ENCODE measurements around the gene ZBTB16.

The ZBTB16 gene

DNA sequence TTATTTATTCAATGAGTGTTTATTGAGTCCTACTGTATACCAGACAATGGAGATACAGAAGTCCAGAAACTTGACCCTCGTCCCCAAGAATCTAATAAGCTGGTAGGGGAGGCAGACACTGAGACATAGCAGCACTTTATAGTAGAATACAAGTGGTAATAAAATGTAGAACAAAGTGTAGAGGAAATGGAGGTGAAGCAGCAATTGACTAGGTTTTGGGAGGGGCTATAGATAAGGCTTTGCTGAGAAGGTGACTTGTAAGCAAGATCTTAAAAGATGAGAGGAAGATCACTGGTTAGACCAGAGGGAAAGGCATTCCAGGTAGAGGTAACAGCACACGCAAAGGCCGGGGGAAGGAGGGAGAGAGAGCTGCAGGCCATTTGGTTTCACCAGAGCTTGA, 57.3 kb downstream of the ZBTB16 start:
- no peak overlapping the region for H3K23ac ChIP-seq (ENCODE audit: low read length)

DNA sequence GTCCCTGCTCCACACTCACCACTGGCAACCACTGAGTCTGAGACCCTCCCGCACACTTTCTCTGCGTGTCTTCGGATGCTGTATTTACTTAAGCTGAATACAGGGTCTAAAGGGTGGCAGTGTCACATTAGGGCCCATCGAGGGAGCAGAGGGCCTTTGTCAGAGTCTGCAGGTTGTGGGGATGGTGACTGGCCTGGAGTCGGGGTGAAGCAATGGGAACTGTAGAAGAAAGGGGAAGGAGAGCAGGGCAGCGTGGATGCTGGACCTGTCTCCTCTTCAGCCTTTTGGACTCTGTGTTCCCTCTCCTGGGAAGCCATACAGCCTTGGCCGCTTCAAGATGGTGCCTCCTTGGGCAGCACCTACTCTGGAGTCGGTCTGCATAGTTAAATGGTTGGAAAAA, 61.1 kb downstream of the ZBTB16 start:
- H3K79me1 ChIP-seq (ENCODE audit: low read length): no peaks in the 10 kb centered on the region
- H3K23ac ChIP-seq (ENCODE audit: low read length): no peak overlapping the region
- H3K4me2 ChIP-seq (ENCODE audit: low read length): no peak overlapping the region
- no peaks in the 10 kb centered on the region for H3K36me3 ChIP-seq (ENCODE audit: control insufficient read depth, insufficient read depth, low read length)
- no peak overlapping the region for H4K5ac ChIP-seq (ENCODE audit: low read length)
- H2BK15ac ChIP-seq (replicated peaks; ENCODE audit: low read depth): no peak overlapping the region
- H3K79me2 ChIP-seq (ENCODE audit: control insufficient read depth, insufficient read depth, low read length): no peaks in the 10 kb centered on the region
- H2AK5ac ChIP-seq (ENCODE audit: low read length): no peak overlapping the region
- peaks cover under 1% of the 10 kb centered on the region for H3K4me1 ChIP-seq (ENCODE audit: control insufficient read depth, low read depth, low read length)
- H2BK5ac ChIP-seq (ENCODE audit: low read length): no peak overlapping the region
- H3K9ac ChIP-seq (ENCODE audit: low read length): no peak overlapping the region
- H3K4ac ChIP-seq (ENCODE audit: low read depth, low read length): no peak overlapping the region
- H3K56ac ChIP-seq (ENCODE audit: low read length): no peak overlapping the region
- no peak overlapping the region for H4K8ac ChIP-seq (ENCODE audit: low read depth, low read length)
- no peak for DNase-seq
- no peak overlapping the region for H3K4me3 ChIP-seq (ENCODE audit: low read length)
- no peak overlapping the region for H2BK120ac ChIP-seq (ENCODE audit: low read depth, low read length)
- no CpG with 5 or more reads among the region's 8 CpGs for WGBS (ENCODE audit: extremely low coverage, insufficient coverage, low lambda C conversion rate)
- H3K27ac ChIP-seq (ENCODE audit: low read depth, low read length): no peak overlapping the region
- no peaks in the 10 kb centered on the region for H3K27me3 ChIP-seq (ENCODE audit: insufficient read depth, low read length, poor library complexity)
- no peak overlapping the region for H3K18ac ChIP-seq (ENCODE audit: low read length)

More for the DNA sequence above, 57.3 kb downstream of the ZBTB16 start:
- Histone ChIP-seq H4K8ac (ENCODE audit: low read depth, low read length) (no peak overlapping the region), H3K4ac (ENCODE audit: low read depth, low read length) (no peak overlapping the region), H2BK15ac (replicated peaks; ENCODE audit: low read depth) (no peak overlapping the region), H3K4me2 (ENCODE audit: low read length) (no peak overlapping the region), H3K56ac (ENCODE audit: low read length) (no peak overlapping the region), H3K9ac (ENCODE audit: low read length) (no peak overlapping the region), H3K27ac (ENCODE audit: low read depth, low read length) (no peak overlapping the region), H3K4me1 (ENCODE audit: control insufficient read depth, low read depth, low read length) (peaks cover 2% of the 10 kb centered on the region), H3K4me3 (ENCODE audit: low read length) (no peak overlapping the region), H4K5ac (ENCODE audit: low read length) (no peak overlapping the region), H2BK120ac (ENCODE audit: low read depth, low read length) (no peak overlapping the region), H3K27me3 (ENCODE audit: insufficient read depth, low read length, poor library complexity) (no peaks in the 10 kb centered on the region), H3K79me1 (ENCODE audit: low read length) (no peaks in the 10 kb centered on the region), H3K18ac (ENCODE audit: low read length) (no peak overlapping the region), H2BK5ac (ENCODE audit: low read length) (no peak overlapping the region), H2AK5ac (ENCODE audit: low read length) (no peak overlapping the region), H3K36me3 (ENCODE audit: control insufficient read depth, insufficient read depth, low read length) (no peaks in the 10 kb centered on the region), H3K79me2 (ENCODE audit: control insufficient read depth, insufficient read depth, low read length) (no peaks in the 10 kb centered on the region)
- no CpG with 5 or more reads among the region's 3 CpGs for WGBS (ENCODE audit: extremely low coverage, insufficient coverage, low lambda C conversion rate)
- DNase-seq: no peak

DNA sequence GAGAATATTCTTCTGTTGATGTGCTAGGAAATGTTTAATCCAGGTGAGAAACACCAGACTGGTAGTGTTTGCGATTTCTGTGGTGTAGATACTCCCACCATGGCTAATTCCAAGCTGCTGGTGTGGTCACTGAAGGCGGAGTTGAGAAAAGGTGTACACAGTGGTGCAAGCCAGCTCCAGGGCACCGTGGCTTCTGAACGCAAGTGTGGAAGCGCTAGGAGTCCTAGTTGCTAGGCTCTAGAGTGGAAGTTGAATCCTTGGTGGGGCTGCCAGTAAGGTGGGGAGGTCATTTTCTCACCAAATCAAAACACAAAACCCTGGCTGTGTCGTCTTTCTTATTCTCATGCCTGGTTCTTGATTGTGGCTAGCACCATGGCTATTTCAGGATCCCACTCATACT, 61.6 kb downstream of the ZBTB16 start:
- H4K8ac ChIP-seq (ENCODE audit: low read depth, low read length): no peak overlapping the region
- H3K9ac ChIP-seq (ENCODE audit: low read length): no peak overlapping the region
- no peak overlapping the region for H3K56ac ChIP-seq (ENCODE audit: low read length)
- no peaks in the 10 kb centered on the region for H3K36me3 ChIP-seq (ENCODE audit: control insufficient read depth, insufficient read depth, low read length)
- no peak overlapping the region for H2AK5ac ChIP-seq (ENCODE audit: low read length)
- no peaks in the 10 kb centered on the region for H3K79me2 ChIP-seq (ENCODE audit: control insufficient read depth, insufficient read depth, low read length)
- H3K27ac ChIP-seq (ENCODE audit: low read depth, low read length): no peak overlapping the region
- H3K27me3 ChIP-seq (ENCODE audit: insufficient read depth, low read length, poor library complexity): no peaks in the 10 kb centered on the region
- no peak overlapping the region for H3K4me3 ChIP-seq (ENCODE audit: low read length)
- no peaks in the 10 kb centered on the region for H3K79me1 ChIP-seq (ENCODE audit: low read length)
- no peak overlapping the region for H2BK120ac ChIP-seq (ENCODE audit: low read depth, low read length)
- no peak overlapping the region for H2BK15ac ChIP-seq (replicated peaks; ENCODE audit: low read depth)
- H2BK5ac ChIP-seq (ENCODE audit: low read length): no peak overlapping the region
- no peak overlapping the region for H3K4ac ChIP-seq (ENCODE audit: low read depth, low read length)
- no peak overlapping the region for H4K5ac ChIP-seq (ENCODE audit: low read length)
- no peak for DNase-seq
- no peaks in the 10 kb centered on the region for H3K4me1 ChIP-seq (ENCODE audit: control insufficient read depth, low read depth, low read length)
- no peak overlapping the region for H3K18ac ChIP-seq (ENCODE audit: low read length)
- no peak overlapping the region for H3K23ac ChIP-seq (ENCODE audit: low read length)
- no peak overlapping the region for H3K4me2 ChIP-seq (ENCODE audit: low read length)
- no CpG with 5 or more reads among the region's 6 CpGs for WGBS (ENCODE audit: extremely low coverage, insufficient coverage, low lambda C conversion rate)

DNA sequence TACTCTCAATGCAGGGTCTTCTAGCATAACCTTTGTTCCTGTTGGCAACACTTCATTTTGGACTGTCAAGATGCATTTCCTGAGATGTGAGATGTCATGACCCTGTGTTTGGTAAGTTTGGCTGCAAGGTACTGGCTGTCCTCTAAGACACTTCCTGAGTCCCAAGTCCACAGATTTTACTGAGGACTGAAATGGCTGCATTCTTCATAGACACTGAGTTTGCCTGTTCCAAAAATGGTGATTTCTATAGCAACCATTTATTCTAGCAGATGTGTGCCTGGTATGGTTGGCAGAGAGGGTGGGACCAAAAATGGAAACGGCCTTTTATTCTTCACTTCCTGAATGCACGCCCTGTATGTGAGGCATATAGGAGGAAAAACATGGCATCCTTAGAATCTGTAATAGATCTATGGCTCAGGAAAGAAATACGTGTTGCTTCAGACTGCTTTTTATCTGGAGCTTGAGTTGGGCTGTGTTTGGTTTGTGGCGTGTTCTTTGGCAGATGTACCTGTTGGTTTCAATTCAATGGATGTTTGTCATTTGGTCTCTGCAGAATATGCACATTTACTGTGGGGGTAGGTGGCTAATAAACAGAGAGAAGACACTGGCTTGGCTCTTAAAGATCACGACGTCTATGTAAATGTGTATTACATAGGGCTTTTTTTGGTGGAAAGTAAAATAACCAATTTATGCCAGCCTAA, 62.4 kb downstream of the ZBTB16 start:
- DNase-seq: no peak
- Histone ChIP-seq H3K4ac (ENCODE audit: low read depth, low read length) (no peak overlapping the region), H4K8ac (ENCODE audit: low read depth, low read length) (no peak overlapping the region), H4K5ac (ENCODE audit: low read length) (no peak overlapping the region), H2AK5ac (ENCODE audit: low read length) (no peak overlapping the region), H3K4me2 (ENCODE audit: low read length) (no peak overlapping the region), H2BK15ac (replicated peaks; ENCODE audit: low read depth) (no peak overlapping the region), H2BK5ac (ENCODE audit: low read length) (no peak overlapping the region), H3K79me1 (ENCODE audit: low read length) (no peaks in the 10 kb centered on the region), H3K56ac (ENCODE audit: low read length) (no peak overlapping the region), H3K18ac (ENCODE audit: low read length) (no peak overlapping the region), H3K9ac (ENCODE audit: low read length) (no peak overlapping the region), H3K27ac (ENCODE audit: low read depth, low read length) (no peak overlapping the region), H2BK120ac (ENCODE audit: low read depth, low read length) (no peak overlapping the region), H3K36me3 (ENCODE audit: control insufficient read depth, insufficient read depth, low read length) (no peaks in the 10 kb centered on the region), H3K27me3 (ENCODE audit: insufficient read depth, low read length, poor library complexity) (no peaks in the 10 kb centered on the region), H3K4me1 (ENCODE audit: control insufficient read depth, low read depth, low read length) (no peaks in the 10 kb centered on the region), H3K23ac (ENCODE audit: low read length) (no peak overlapping the region), H3K79me2 (ENCODE audit: control insufficient read depth, insufficient read depth, low read length) (no peaks in the 10 kb centered on the region), H3K4me3 (ENCODE audit: low read length) (no peak overlapping the region)
- WGBS (ENCODE audit: extremely low coverage, insufficient coverage, low lambda C conversion rate): no CpG with 5 or more reads among the region's 6 CpGs

DNA sequence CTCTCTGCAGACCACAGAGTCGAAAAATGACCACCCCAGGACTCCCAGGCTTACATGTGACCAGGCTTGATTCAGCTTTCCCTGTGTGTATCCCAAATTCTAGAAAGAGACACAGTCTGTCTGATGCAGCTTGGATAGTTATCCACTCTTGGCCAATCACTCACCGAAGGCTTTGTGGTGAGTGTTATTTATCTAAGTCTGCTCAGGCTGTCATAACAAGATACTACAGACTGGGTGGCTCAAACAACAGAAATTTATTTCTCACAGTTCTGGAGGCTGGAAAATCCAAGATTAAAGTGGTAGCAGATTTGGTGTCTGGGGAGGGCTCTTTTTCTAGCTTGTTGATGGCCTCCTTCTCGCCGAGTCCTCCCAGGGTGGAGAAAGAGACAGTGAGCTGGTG, 63.2 kb downstream of the ZBTB16 start:
- H3K36me3 ChIP-seq (ENCODE audit: control insufficient read depth, insufficient read depth, low read length): no peaks in the 10 kb centered on the region

More for the DNA sequence above, 63.2 kb downstream of the ZBTB16 start:
- Histone ChIP-seq H2AK5ac (ENCODE audit: low read length) (no peak overlapping the region), H3K4me3 (ENCODE audit: low read length) (no peak overlapping the region), H3K23ac (ENCODE audit: low read length) (no peak overlapping the region), H3K27ac (ENCODE audit: low read depth, low read length) (no peak overlapping the region), H3K4ac (ENCODE audit: low read depth, low read length) (no peak overlapping the region), H2BK120ac (ENCODE audit: low read depth, low read length) (no peak overlapping the region), H3K9ac (ENCODE audit: low read length) (no peak overlapping the region), H2BK5ac (ENCODE audit: low read length) (no peak overlapping the region), H3K27me3 (ENCODE audit: insufficient read depth, low read length, poor library complexity) (no peaks in the 10 kb centered on the region), H3K4me2 (ENCODE audit: low read length) (no peak overlapping the region), H3K56ac (ENCODE audit: low read length) (no peak overlapping the region), H3K18ac (ENCODE audit: low read length) (no peak overlapping the region), H3K79me2 (ENCODE audit: control insufficient read depth, insufficient read depth, low read length) (no peaks in the 10 kb centered on the region), H3K79me1 (ENCODE audit: low read length) (no peaks in the 10 kb centered on the region), H4K5ac (ENCODE audit: low read length) (no peak overlapping the region), H2BK15ac (replicated peaks; ENCODE audit: low read depth) (no peak overlapping the region), H4K8ac (ENCODE audit: low read depth, low read length) (no peak overlapping the region), H3K4me1 (ENCODE audit: control insufficient read depth, low read depth, low read length) (no peaks in the 10 kb centered on the region)
- WGBS (ENCODE audit: extremely low coverage, insufficient coverage, low lambda C conversion rate): no CpG with 5 or more reads among the region's 4 CpGs
- DNase-seq: no peak
